Karpas-422 (cell line): ENCODE data around the gene EFCAB8. TPM values are rescaled to one million over a fixed set of nuclear protein-coding genes. Genes with fewer than 3 reads are reported as not detected.
"Not testable (repeated sequence)": the region's sequence is repeated elsewhere in the genome, so short reads cannot be mapped to it uniquely, and the experiment has no call there.

Experiments used
- DNase-seq: peaks from one replicate; pipeline ENCODE4 v3.0.0-alpha.2; 2015
- H2AFZ ChIP-seq: fragments of 200-600 bp; sonication (generic); 2 replicates; pipeline ENCODE4 v1.6.1; 2014; ENCODE audit warnings: antibody characterized with exemption, low read length, mixed read lengths
- H3K27ac ChIP-seq: fragments of 200-600 bp; sonication (generic); 2 replicates; pipeline ENCODE4 v1.5.1; 2014; ENCODE audit warnings: mild to moderate bottlenecking, low read length, moderate library complexity
- H3K27me3 ChIP-seq: fragments of 200-600 bp; sonication (generic); 2 replicates; pipeline ENCODE4 v1.6.1; 2014; ENCODE audit warnings: low read length, mixed read lengths
- H3K36me3 ChIP-seq: fragments of 200-600 bp; sonication (generic); 2 replicates; pipeline ENCODE4 v1.6.1; 2014; ENCODE audit warnings: low read length, mixed read lengths; ENCODE audit not compliant: insufficient read depth
- H3K4me1 ChIP-seq: fragments of 200-600 bp; sonication (generic); 2 replicates; pipeline ENCODE4 v1.6.1; 2014; ENCODE audit warnings: mild to moderate bottlenecking, low read length, mixed read lengths
- H3K4me2 ChIP-seq: fragments of 200-600 bp; sonication (generic); 2 replicates; pipeline ENCODE4 v1.6.1; 2014; ENCODE audit warnings: low read length, low read depth, mild to moderate bottlenecking; ENCODE audit not compliant: poor library complexity, severe bottlenecking
- H3K4me3 ChIP-seq: fragments of 200-600 bp; sonication (generic); 2 replicates; pipeline ENCODE4 v1.5.1; 2014; ENCODE audit warnings: mild to moderate bottlenecking, antibody characterized with exemption, low read length, mixed read lengths
- H3K79me2 ChIP-seq: fragments of 200-600 bp; sonication (generic); 2 replicates; pipeline ENCODE4 v1.6.1; 2014; ENCODE audit warnings: mild to moderate bottlenecking, low read length, mixed read lengths
- H3K9ac ChIP-seq: fragments of 200-600 bp; sonication (generic); 2 replicates; pipeline ENCODE4 v1.6.0; 2014; ENCODE audit warnings: low read length
- H3K9me2 ChIP-seq: fragments of 200-600 bp; sonication (generic), shearing (Covaris generic); replicated peaks from 2 replicates; pipeline ENCODE4 v1.6.0; 2014; ENCODE audit warnings: mild to moderate bottlenecking, low read length, moderate library complexity; ENCODE audit not compliant: insufficient read depth
- H3K9me3 ChIP-seq: fragments of 300-700, 200-600 bp; sonication (generic); 2 replicates; pipeline ENCODE4 v1.6.1; 2014; ENCODE audit warnings: low read length, mixed read lengths
- H4K20me1 ChIP-seq: fragments of 200-600 bp; sonication (generic); 2 replicates; pipeline ENCODE4 v1.6.1; 2014; ENCODE audit warnings: mild to moderate bottlenecking, antibody characterized with exemption, low read length, low read depth; ENCODE audit not compliant: insufficient read depth
- total RNA-seq: library from RNA; depleted of rRNA; stranded (reverse); fragments of >200 nt; shearing (Covaris generic); gene quantifications from 2 replicates; pipeline ENCODE4 v1.2.3, GENCODE V29; 2014; ENCODE audit warnings: low replicate concordance

EFCAB8 gene
- total RNA-seq, 1 experiment from 2014 or later: 1.2 TPM

GRCh38 chr20:32894026-32894483 is 35.3 kb downstream of the EFCAB8 start:
- Histone ChIP-seq H3K4me1 (peaks cover 10% of the 10 kb centered on the region), H3K36me3 (no peaks in the 10 kb centered on the region), H4K20me1 (no peaks in the 10 kb centered on the region), H3K9me2 (no peaks in the 10 kb centered on the region), H3K4me2 (peak overlapping the region; percentile 32), H2AFZ (no peak overlapping the region), H3K27ac (no peak overlapping the region), H3K79me2 (no peaks in the 10 kb centered on the region), H3K4me3 (no peak overlapping the region), H3K27me3 (no peaks in the 10 kb centered on the region), H3K9ac (no peak overlapping the region), H3K9me3 (no peaks in the 10 kb centered on the region)
- peak; percentile 83 for DNase-seq

DNA sequence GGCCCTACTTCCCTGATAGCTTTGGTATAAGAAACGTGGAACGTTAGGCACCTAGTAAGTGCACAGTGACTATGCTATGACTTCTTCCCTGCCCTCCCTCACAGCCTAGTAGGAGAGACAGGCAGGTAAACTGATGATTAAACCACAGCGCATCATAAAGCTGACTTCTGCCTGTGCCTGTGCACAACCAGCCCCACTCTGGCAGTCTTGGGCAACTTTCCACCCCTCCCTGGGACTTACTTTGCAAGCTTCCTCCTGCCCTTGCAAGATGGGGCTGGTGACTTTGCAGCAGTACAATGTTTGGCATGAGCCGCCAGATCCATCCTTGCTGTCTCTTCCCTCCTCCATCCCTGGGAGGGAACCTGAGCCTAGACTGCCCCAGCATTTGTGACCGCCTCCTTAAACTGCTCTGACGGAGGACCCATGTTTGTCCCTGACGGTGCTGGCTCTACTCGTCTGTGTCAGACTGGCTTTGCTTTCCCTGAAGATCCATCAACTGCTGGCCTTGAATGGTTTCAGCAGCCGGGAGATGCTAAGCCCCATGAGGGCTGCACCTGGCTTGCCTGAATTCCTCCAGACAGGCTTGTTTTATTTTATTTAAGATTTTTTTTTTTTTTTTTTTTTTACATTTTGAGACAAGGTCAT is 36.1 kb downstream of the EFCAB8 start:
- no peaks in the 10 kb centered on the region for H3K9me2 ChIP-seq
- no peak overlapping the region for H3K27ac ChIP-seq
- H3K9me3 ChIP-seq: no peaks in the 10 kb centered on the region
- H4K20me1 ChIP-seq: no peaks in the 10 kb centered on the region
- H3K4me3 ChIP-seq: no peak overlapping the region
- H3K36me3 ChIP-seq: no peaks in the 10 kb centered on the region
- H3K27me3 ChIP-seq: no peaks in the 10 kb centered on the region
- H3K4me2 ChIP-seq: no peak overlapping the region
- no peaks in the 10 kb centered on the region for H3K79me2 ChIP-seq
- DNase-seq: no peak
- peaks cover 10% of the 10 kb centered on the region for H3K4me1 ChIP-seq
- H2AFZ ChIP-seq: no peak overlapping the region
- no peak overlapping the region for H3K9ac ChIP-seq

DNA sequence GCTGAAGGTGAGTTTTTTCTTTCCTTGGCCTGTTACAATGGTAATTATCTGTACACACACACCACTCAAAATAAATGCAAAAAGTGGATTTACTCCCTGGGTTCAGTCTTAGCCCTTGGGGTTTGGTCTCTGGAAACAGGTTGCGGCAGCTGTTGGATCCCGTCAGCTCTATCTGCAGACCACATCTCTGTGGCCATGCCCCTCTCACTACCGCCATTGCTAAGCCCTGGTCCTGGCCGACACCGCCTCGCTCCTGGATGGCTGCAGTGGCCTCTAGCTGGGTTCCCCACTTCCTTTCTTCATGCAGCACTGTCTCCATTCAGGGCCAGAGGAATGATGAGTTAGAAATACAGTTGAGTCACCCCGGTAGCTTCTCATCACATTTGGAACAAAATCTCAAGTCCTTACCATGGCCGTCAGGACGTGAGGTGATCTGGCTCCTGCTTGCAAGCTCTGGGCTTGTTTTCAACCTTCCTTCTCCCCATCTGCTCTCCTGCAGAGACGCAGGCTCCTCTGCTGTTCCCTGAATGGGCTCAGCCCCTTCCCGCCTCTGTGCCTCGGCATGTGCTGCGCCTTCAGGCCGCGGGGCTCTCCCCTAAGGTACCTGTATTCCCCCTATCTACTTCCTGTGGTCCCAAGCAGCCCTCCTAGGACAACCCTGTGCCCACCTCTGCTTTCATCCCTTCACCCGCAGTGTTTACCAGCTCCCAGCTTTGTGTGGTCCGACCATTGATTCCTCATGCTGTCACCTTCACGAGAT is 38.0 kb downstream of the EFCAB8 start:
- Histone ChIP-seq H2AFZ (no peak overlapping the region), H3K4me1 (peaks cover 10% of the 10 kb centered on the region), H3K9me3 (no peaks in the 10 kb centered on the region), H3K79me2 (no peaks in the 10 kb centered on the region), H3K27me3 (no peaks in the 10 kb centered on the region), H3K9me2 (no peaks in the 10 kb centered on the region), H3K27ac (no peak overlapping the region), H3K4me2 (no peak overlapping the region), H3K4me3 (no peak overlapping the region), H4K20me1 (no peaks in the 10 kb centered on the region), H3K9ac (no peak overlapping the region), H3K36me3 (no peaks in the 10 kb centered on the region)
- no peak for DNase-seq

DNA sequence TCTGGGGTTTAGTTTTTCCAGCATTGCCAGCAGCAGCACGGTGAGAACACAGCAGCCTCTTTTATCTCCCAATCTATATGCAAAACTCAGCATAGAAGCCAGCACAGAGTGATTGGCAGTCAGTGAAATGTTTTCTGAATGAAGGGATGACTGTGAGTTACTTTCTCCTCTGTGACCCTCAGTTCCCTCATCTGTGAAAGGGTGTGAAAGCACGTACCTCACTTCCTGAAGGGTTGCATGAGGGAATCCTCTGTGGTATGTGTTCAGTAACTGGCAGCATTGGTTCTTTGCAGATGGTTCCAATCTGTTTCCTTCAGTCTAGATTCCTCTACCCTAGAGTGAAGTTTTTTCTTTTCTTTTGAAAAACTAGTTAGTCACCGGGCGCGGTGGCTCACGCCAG is 40.0 kb downstream of the EFCAB8 start:
- Histone ChIP-seq H4K20me1 (no peaks in the 10 kb centered on the region), H3K79me2 (no peaks in the 10 kb centered on the region), H3K27me3 (no peaks in the 10 kb centered on the region), H3K36me3 (no peaks in the 10 kb centered on the region), H3K4me1 (peaks cover 6% of the 10 kb centered on the region), H3K4me2 (no peak overlapping the region), H3K4me3 (no peak overlapping the region), H3K27ac (no peak overlapping the region), H3K9me2 (no peaks in the 10 kb centered on the region), H2AFZ (no peak overlapping the region), H3K9me3 (no peaks in the 10 kb centered on the region), H3K9ac (no peak overlapping the region)
- no peak for DNase-seq

GRCh38 chr20:32902456-32903420 is 44.0 kb downstream of the EFCAB8 start:
- H3K4me2 ChIP-seq: no peak overlapping the region
- H3K36me3 ChIP-seq: no peaks in the 10 kb centered on the region
- no peaks in the 10 kb centered on the region for H3K27me3 ChIP-seq
- H3K79me2 ChIP-seq: no peaks in the 10 kb centered on the region
- peak; percentile 79 for DNase-seq
- no peak overlapping the region for H3K27ac ChIP-seq
- no peaks in the 10 kb centered on the region for H3K9me2 ChIP-seq
- H3K4me1 ChIP-seq: no peaks in the 10 kb centered on the region
- no peak overlapping the region for H2AFZ ChIP-seq
- H3K9ac ChIP-seq: no peak overlapping the region
- no peak overlapping the region for H3K4me3 ChIP-seq
- no peaks in the 10 kb centered on the region for H4K20me1 ChIP-seq
- H3K9me3 ChIP-seq: no peaks in the 10 kb centered on the region

DNA sequence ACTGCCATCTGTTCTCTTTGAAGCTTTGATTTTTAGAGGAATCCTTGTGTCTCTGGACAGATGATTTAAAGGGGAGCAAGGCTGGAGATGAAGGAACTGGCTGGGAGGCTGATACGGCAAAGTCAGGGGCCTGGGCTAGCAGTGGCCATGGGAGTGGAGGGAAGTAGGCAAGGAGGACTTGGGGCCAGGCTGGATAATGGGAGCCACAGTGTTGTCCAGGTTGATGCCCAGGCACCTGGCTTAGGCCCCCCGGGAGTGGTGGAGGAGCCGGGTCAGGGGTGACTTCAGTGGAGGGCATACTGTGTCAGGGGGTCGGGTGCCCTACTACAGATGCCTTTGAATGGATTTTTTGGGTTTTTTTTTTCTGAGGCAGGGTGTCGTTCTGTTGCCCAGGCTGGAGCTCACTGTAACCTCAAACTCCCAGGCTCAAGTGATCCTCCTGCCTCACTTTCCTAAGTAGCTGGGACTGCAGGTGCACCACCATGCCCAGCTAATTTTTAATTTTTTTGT is 45.0 kb downstream of the EFCAB8 start:
- H3K27me3 ChIP-seq: no peaks in the 10 kb centered on the region
- no peak overlapping the region for H3K9ac ChIP-seq
- H2AFZ ChIP-seq: no peak overlapping the region
- no peak for DNase-seq
- H3K4me3 ChIP-seq: no peak overlapping the region
- no peaks in the 10 kb centered on the region for H3K36me3 ChIP-seq
- H3K4me2 ChIP-seq: no peak overlapping the region
- H3K79me2 ChIP-seq: no peaks in the 10 kb centered on the region
- no peaks in the 10 kb centered on the region for H3K9me2 ChIP-seq
- no peak overlapping the region for H3K27ac ChIP-seq
- no peaks in the 10 kb centered on the region for H3K9me3 ChIP-seq
- no peaks in the 10 kb centered on the region for H4K20me1 ChIP-seq
- H3K4me1 ChIP-seq: no peaks in the 10 kb centered on the region

- H3K27ac ChIP-seq, H3K9me2 ChIP-seq, H3K9ac ChIP-seq, H3K27me3 ChIP-seq, H3K4me2 ChIP-seq, H3K9me3 ChIP-seq, H4K20me1 ChIP-seq, H3K79me2 ChIP-seq, H3K4me1 ChIP-seq, DNase-seq, H3K4me3 ChIP-seq, H2AFZ ChIP-seq, H3K36me3 ChIP-seq: not testable (repeated sequence)
Observed at GRCh38 chr20:32904678-32905077, 46.0 kb downstream of the EFCAB8 start.

GRCh38 chr20:32906200-32906599 is 47.5 kb downstream of the EFCAB8 start:
- Histone ChIP-seq H3K27ac (no peak overlapping the region), H3K4me1 (no peaks in the 10 kb centered on the region), H3K9ac (no peak overlapping the region), H3K4me2 (no peak overlapping the region), H3K9me3 (no peaks in the 10 kb centered on the region), H4K20me1 (no peaks in the 10 kb centered on the region), H3K9me2 (no peaks in the 10 kb centered on the region), H3K79me2 (no peaks in the 10 kb centered on the region), H3K4me3 (no peak overlapping the region), H2AFZ (no peak overlapping the region), H3K36me3 (no peaks in the 10 kb centered on the region), H3K27me3 (no peaks in the 10 kb centered on the region)
- DNase-seq: no peak
